Activated gamma-delta T cell treated with Interleukin-2 at 50 U/mL for 16 hours (primary cell): ENCODE data around the gene HAO2.

Source experiments
- DNase-seq: peaks from one replicate; pipeline ENCODE4 v3.0.0-alpha.2; 2020

The HAO2 gene

GRCh38 chr1:119380983-119381662, 12.5 kb downstream of the HAO2 start:
- no peak for DNase-seq

GRCh38 chr1:119384591-119384990, 16.0 kb downstream of the HAO2 start:
- DNase-seq, result no peak

- DNase-seq, result no peak
Measured at GRCh38 chr1:119385650-119386049, 17.1 kb downstream of the HAO2 start.

- DNase-seq, result no peak
Measured at GRCh38 chr1:119387858-119388257, 19.3 kb downstream of the HAO2 start.

- DNase-seq, result no peak
Measured at GRCh38 chr1:119388450-119388849, 19.9 kb downstream of the HAO2 start.

- DNase-seq, result no peak
Measured at GRCh38 chr1:119390526-119390925, 21.9 kb downstream of the HAO2 start.

- no peak for DNase-seq
Measured at GRCh38 chr1:119391749-119392148, 23.2 kb downstream of the HAO2 start.

GRCh38 chr1:119394085-119394484, 25.5 kb downstream of the HAO2 start:
- DNase-seq, result no peak

GRCh38 chr1:119396982-119397381, 28.4 kb downstream of the HAO2 start:
- DNase-seq, result no peak

GRCh38 chr1:119397986-119398385, 29.4 kb downstream of the HAO2 start:
- DNase-seq, result no peak

GRCh38 chr1:119404736-119405135, 36.2 kb downstream of the HAO2 start:
- no peak for DNase-seq

GRCh38 chr1:119409731-119410130, 41.1 kb downstream of the HAO2 start:
- no peak for DNase-seq

GRCh38 chr1:119410961-119411360, 42.4 kb downstream of the HAO2 start:
- DNase-seq, result no peak

GRCh38 chr1:119414950-119415349, 46.4 kb downstream of the HAO2 start, which contains the start of gene HSD3B2:
Gene HSD3B2 (plus strand): TSS chr1:119415150. CDS start chr1:119415420, 270 bp downstream.
- no peak for DNase-seq

- no peak for DNase-seq
Measured at GRCh38 chr1:119416006-119416640, 47.5 kb downstream of the HAO2 start.

- no peak for DNase-seq
Measured at GRCh38 chr1:119419109-119419508, 50.5 kb downstream of the HAO2 start.

GRCh38 chr1:119420638-119421037, 52.1 kb downstream of the HAO2 start:
- no peak for DNase-seq

- no peak for DNase-seq
Measured at GRCh38 chr1:119422631-119423030, 54.0 kb downstream of the HAO2 start.

GRCh38 chr1:119428991-119429390, 60.4 kb downstream of the HAO2 start:
- no peak for DNase-seq

GRCh38 chr1:119429687-119430086, 61.1 kb downstream of the HAO2 start:
- DNase-seq, result no peak

- DNase-seq, result no peak
Measured at GRCh38 chr1:119430486-119430885, 61.9 kb downstream of the HAO2 start.

GRCh38 chr1:119431836-119432235, 63.3 kb downstream of the HAO2 start:
- DNase-seq, result no peak

GRCh38 chr1:119435052-119435451, 66.5 kb downstream of the HAO2 start:
- DNase-seq, result no peak

- no peak for DNase-seq
Measured at GRCh38 chr1:119438761-119439160, 70.2 kb downstream of the HAO2 start.
